ENCODE results near the gene GCN1. TPM values are rescaled to one million over a fixed set of nuclear protein-coding genes. Genes with fewer than 3 reads are reported as not detected.

The GCN1 gene
- total RNA-seq, 1 experiment from 2014 or later, result 181 TPM

- H3K4me3 Mint-ChIP-seq, result no peak overlapping the region
- no peak overlapping the region for H3K27ac Mint-ChIP-seq
These were observed 49.4 kb downstream of the GCN1 start for GRCh38 chr12:120145164-120145563.

DNA sequence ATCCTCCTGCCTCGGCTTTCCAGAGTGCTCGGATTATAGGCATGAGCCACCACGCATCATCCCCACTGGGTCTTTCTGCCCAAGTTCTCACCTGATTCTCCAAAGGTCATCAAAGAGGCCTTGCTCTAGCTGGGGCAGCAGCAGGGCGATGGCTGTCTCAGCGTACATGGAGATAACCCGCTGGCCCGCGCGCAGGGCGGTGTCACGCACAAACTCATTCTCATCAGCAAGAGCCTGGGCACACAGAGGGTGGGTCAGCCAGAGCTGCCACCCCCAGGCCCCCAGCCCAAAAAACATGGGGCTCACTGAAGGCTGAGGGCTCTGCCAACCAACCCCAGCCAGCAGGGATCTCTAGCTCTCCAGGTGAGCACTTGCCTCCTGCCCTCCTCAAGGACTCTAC is 50.3 kb downstream of the GCN1 start:
- CTCF ChIA-PET, result no interaction called here
- POLR2A ChIA-PET, result no interaction called here
- Mint-ChIP-seq H3K36me3 (peaks cover 85% of the 10 kb centered on the region), H3K27ac (no peak overlapping the region), H3K27me3 (ENCODE audit: low read depth) (no peaks in the 10 kb centered on the region), H3K9me3 (no peaks in the 10 kb centered on the region), H3K4me1 (no peaks in the 10 kb centered on the region), H3K4me3 (no peak overlapping the region)
- no peak for ATAC-seq
- DNase-seq (ENCODE audit: low spot score), result no peak
- TF ChIP-seq, protein P1, sequence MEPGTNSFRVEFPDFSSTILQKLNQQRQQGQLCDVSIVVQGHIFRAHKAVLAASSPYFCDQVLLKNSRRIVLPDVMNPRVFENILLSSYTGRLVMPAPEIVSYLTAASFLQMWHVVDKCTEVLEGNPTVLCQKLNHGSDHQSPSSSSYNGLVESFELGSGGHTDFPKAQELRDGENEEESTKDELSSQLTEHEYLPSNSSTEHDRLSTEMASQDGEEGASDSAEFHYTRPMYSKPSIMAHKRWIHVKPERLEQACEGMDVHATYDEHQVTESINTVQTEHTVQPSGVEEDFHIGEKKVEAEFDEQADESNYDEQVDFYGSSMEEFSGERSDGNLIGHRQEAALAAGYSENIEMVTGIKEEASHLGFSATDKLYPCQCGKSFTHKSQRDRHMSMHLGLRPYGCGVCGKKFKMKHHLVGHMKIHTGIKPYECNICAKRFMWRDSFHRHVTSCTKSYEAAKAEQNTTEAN (CRISPR knock-in tag; IDR thresholded peaks at IDR 0.05), result no peak
- TF ChIP-seq TEAD1 (CRISPR knock-in tag; IDR thresholded peaks at IDR 0.05) (no peak), NR3C1 (CRISPR knock-in tag; conservative IDR thresholded peaks at IDR 0.05; ENCODE audit: low read depth) (no peak), ZMAT4 (CRISPR knock-in tag; IDR thresholded peaks at IDR 0.05) (no peak), MYBL2 (CRISPR knock-in tag; IDR thresholded peaks at IDR 0.05) (no peak), ELF4 (CRISPR knock-in tag; IDR thresholded peaks at IDR 0.05; ENCODE audit: low read depth) (no peak), ATF2 (CRISPR knock-in tag; IDR thresholded peaks at IDR 0.05; ENCODE audit: borderline replicate concordance, low read depth) (no peak), SOX15 (CRISPR knock-in tag; IDR thresholded peaks at IDR 0.05) (no peak), USF2 (CRISPR knock-in tag; IDR thresholded peaks at IDR 0.05) (no peak)
- TF ChIP-seq, protein P2, sequence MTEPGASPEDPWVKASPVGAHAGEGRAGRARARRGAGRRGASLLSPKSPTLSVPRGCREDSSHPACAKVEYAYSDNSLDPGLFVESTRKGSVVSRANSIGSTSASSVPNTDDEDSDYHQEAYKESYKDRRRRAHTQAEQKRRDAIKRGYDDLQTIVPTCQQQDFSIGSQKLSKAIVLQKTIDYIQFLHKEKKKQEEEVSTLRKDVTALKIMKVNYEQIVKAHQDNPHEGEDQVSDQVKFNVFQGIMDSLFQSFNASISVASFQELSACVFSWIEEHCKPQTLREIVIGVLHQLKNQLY (CRISPR knock-in tag; IDR thresholded peaks at IDR 0.05), result no peak
- TF ChIP-seq, protein P3, sequence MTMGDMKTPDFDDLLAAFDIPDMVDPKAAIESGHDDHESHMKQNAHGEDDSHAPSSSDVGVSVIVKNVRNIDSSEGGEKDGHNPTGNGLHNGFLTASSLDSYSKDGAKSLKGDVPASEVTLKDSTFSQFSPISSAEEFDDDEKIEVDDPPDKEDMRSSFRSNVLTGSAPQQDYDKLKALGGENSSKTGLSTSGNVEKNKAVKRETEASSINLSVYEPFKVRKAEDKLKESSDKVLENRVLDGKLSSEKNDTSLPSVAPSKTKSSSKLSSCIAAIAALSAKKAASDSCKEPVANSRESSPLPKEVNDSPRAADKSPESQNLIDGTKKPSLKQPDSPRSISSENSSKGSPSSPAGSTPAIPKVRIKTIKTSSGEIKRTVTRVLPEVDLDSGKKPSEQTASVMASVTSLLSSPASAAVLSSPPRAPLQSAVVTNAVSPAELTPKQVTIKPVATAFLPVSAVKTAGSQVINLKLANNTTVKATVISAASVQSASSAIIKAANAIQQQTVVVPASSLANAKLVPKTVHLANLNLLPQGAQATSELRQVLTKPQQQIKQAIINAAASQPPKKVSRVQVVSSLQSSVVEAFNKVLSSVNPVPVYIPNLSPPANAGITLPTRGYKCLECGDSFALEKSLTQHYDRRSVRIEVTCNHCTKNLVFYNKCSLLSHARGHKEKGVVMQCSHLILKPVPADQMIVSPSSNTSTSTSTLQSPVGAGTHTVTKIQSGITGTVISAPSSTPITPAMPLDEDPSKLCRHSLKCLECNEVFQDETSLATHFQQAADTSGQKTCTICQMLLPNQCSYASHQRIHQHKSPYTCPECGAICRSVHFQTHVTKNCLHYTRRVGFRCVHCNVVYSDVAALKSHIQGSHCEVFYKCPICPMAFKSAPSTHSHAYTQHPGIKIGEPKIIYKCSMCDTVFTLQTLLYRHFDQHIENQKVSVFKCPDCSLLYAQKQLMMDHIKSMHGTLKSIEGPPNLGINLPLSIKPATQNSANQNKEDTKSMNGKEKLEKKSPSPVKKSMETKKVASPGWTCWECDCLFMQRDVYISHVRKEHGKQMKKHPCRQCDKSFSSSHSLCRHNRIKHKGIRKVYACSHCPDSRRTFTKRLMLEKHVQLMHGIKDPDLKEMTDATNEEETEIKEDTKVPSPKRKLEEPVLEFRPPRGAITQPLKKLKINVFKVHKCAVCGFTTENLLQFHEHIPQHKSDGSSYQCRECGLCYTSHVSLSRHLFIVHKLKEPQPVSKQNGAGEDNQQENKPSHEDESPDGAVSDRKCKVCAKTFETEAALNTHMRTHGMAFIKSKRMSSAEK (CRISPR knock-in tag; IDR thresholded peaks at IDR 0.05; ENCODE audit: borderline replicate concordance), result no peak
- TF ChIP-seq, protein P4, sequence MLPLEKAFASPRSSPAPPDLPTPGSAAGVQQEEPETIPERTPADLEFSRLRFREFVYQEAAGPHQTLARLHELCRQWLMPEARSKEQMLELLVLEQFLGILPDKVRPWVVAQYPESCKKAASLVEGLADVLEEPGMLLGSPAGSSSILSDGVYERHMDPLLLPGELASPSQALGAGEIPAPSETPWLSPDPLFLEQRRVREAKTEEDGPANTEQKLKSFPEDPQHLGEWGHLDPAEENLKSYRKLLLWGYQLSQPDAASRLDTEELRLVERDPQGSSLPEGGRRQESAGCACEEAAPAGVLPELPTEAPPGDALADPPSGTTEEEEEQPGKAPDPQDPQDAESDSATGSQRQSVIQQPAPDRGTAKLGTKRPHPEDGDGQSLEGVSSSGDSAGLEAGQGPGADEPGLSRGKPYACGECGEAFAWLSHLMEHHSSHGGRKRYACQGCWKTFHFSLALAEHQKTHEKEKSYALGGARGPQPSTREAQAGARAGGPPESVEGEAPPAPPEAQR (CRISPR knock-in tag; IDR thresholded peaks at IDR 0.05), result no peak

More at GRCh38 chr12:120145164-120145563, 49.4 kb downstream of the GCN1 start:
- DNase-seq (ENCODE audit: low spot score), result no peak
- Mint-ChIP-seq H3K9me3 (no peaks in the 10 kb centered on the region), H3K4me1 (no peaks in the 10 kb centered on the region), H3K36me3 (peaks cover 84% of the 10 kb centered on the region), H3K27me3 (ENCODE audit: low read depth) (no peaks in the 10 kb centered on the region)
- TF ChIP-seq TEAD1 (CRISPR knock-in tag; IDR thresholded peaks at IDR 0.05) (no peak), ELF4 (CRISPR knock-in tag; IDR thresholded peaks at IDR 0.05; ENCODE audit: low read depth) (no peak), ZNF425 (CRISPR knock-in tag; conservative IDR thresholded peaks at IDR 0.05) (no peak), GTF2I (CRISPR knock-in tag; conservative IDR thresholded peaks at IDR 0.05) (no peak), GABPB1 (CRISPR knock-in tag; IDR thresholded peaks at IDR 0.05) (no peak)
- TF ChIP-seq, protein P2 (CRISPR knock-in tag; IDR thresholded peaks at IDR 0.05), result no peak
- ChIA-PET CTCF (no interaction called here), POLR2A (no interaction called here)
- ATAC-seq, result no peak
